HFFc6 (cell line): ENCODE data around the gene RBP5. TPM values are rescaled to one million over a fixed set of nuclear protein-coding genes. Genes with fewer than 3 reads are reported as not detected.

ENCODE experiments used
- DNase-seq: peaks from one replicate; pipeline ENCODE4 v3.0.0-alpha.2; 2018
- H3K27ac Mint-ChIP-seq: 2 replicates; pipeline ENCODE4 v1.8.0; 2020; ENCODE audit warnings: mild to moderate bottlenecking, mixed read lengths
- H3K27me3 Mint-ChIP-seq: 2 replicates; pipeline ENCODE4 v1.8.0; 2021; ENCODE audit warnings: mild to moderate bottlenecking, moderate library complexity, mixed read lengths; ENCODE audit not compliant: insufficient read depth
- H3K36me3 Mint-ChIP-seq: 2 replicates; pipeline ENCODE4 v1.8.0; 2021; ENCODE audit warnings: low read depth, mixed read lengths
- H3K4me1 Mint-ChIP-seq: 2 replicates; pipeline ENCODE4 v1.8.0; 2020; ENCODE audit warnings: low read depth, mixed read lengths
- H3K4me3 Mint-ChIP-seq: 2 replicates; pipeline ENCODE4 v1.8.0; 2020; ENCODE audit warnings: mild to moderate bottlenecking, moderate library complexity, mixed read lengths
- H3K9me3 Mint-ChIP-seq: 2 replicates; pipeline ENCODE4 v1.8.0; 2020; ENCODE audit warnings: mild to moderate bottlenecking, mixed read lengths
- CTCF ChIP-seq: fragments of 200-600 bp; sonication (generic); IDR thresholded peaks from 2 replicates; pipeline ENCODE4 v1.5.0; 2021; ENCODE audit warnings: antibody characterized with exemption, mild to moderate bottlenecking
- total RNA-seq, 6 experiments: library from RNA; stranded (reverse); fragmentation: NEBNext Ultra II Directional; extraction: Animal tissue kit (Norgen Biotek cat#: 25700); gene quantifications; 2 replicates in 1 of 6; 3 replicates in 5 of 6; pipeline ENCODE4 v1.2.3, GENCODE V29; 2021

Gene RBP5
- total RNA-seq, 6 experiments from 2014 or later, result not detected

- Mint-ChIP-seq H3K4me1 (peaks cover 19% of the 10 kb centered on the region), H3K27me3 (peaks cover 10% of the 10 kb centered on the region), H3K4me3 (no peak overlapping the region), H3K27ac (no peak overlapping the region), H3K9me3 (no peaks in the 10 kb centered on the region), H3K36me3 (no peaks in the 10 kb centered on the region)
- no peak for TF ChIP-seq CTCF
- no peak for DNase-seq
Observed at GRCh38 chr12:7158781-7159609, 30.3 kb upstream of the RBP5 start.

- Mint-ChIP-seq H3K27me3 (no peaks in the 10 kb centered on the region; the same call in 1 of the 2 replicates), H3K9me3 (no peaks in the 10 kb centered on the region), H3K36me3 (no peaks in the 10 kb centered on the region), H3K27ac (no peak overlapping the region), H3K4me3 (no peak overlapping the region), H3K4me1 (peaks cover 14% of the 10 kb centered on the region)
- TF ChIP-seq CTCF, result no peak
- DNase-seq, result no peak
Observed at GRCh38 chr12:7157391-7157790, 28.7 kb upstream of the RBP5 start.

- Mint-ChIP-seq H3K27ac (no peak overlapping the region), H3K36me3 (no peaks in the 10 kb centered on the region), H3K27me3 (no peaks in the 10 kb centered on the region; the same call in 1 of the 2 replicates), H3K4me3 (no peak overlapping the region), H3K9me3 (no peaks in the 10 kb centered on the region), H3K4me1 (peaks cover 14% of the 10 kb centered on the region)
- no peak for TF ChIP-seq CTCF
- DNase-seq, result no peak
Observed at GRCh38 chr12:7156259-7157197, 27.8 kb upstream of the RBP5 start.

GRCh38 chr12:7155471-7156034, 26.9 kb upstream of the RBP5 start:
- Mint-ChIP-seq H3K4me1 (peaks cover 14% of the 10 kb centered on the region), H3K27ac (0 out of 2 replicates have a peak overlapping the region, but pooled peaks have one; percentile 0), H3K27me3 (no peaks in the 10 kb centered on the region; the same call in none of the 2 replicates), H3K36me3 (no peaks in the 10 kb centered on the region), H3K4me3 (no peak overlapping the region), H3K9me3 (no peaks in the 10 kb centered on the region)
- no peak for TF ChIP-seq CTCF
- DNase-seq, result no peak

DNA sequence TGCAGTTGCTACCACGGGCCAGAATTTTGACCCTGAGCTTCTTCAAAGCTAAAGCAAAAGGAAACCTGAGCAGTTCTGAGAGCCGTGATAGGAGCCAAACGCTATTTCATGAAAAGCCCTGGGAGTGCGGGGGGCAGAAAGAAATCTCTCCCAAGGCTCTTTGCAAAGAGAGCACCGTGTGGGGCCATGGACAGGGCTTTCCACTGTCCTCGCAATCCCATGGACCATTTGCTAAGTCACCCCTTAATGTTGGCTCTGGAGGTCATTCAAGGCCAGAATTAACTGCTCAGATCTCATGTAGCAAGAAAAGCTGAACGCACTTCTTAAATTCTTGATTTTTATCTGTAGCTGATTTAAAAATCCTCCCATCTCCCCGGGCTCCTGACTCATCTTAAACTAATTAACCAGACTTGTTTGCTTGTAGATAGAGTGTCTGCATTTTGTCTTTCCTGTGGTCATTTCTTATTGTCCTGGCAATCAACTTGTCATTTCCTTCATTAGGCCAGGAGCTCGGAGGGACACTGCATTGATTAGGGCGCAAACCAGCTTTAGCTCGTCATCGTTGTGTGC, 26.3 kb upstream of the RBP5 start:
- TF ChIP-seq CTCF, result no peak
- H3K36me3 Mint-ChIP-seq, result no peaks in the 10 kb centered on the region
- no peaks in the 10 kb centered on the region; the same call in none of the 2 replicates for H3K27me3 Mint-ChIP-seq
- 0 out of 2 replicates have a peak overlapping the region, but pooled peaks have one; percentile 0 for H3K27ac Mint-ChIP-seq
- no peaks in the 10 kb centered on the region for H3K9me3 Mint-ChIP-seq
- peaks cover 14% of the 10 kb centered on the region for H3K4me1 Mint-ChIP-seq
- no peak overlapping the region for H3K4me3 Mint-ChIP-seq
- DNase-seq, result peak; percentile 22
